GM12878 (cell line): ENCODE measurements around the gene USP2. TPM values are rescaled to one million over a fixed set of nuclear protein-coding genes. Genes with fewer than 3 reads are reported as not detected.

Source experiments
- JUND ChIP-seq: IDR thresholded peaks from 2 replicates; pipeline ENCODE4 v1.6.1; 2012; ENCODE audit warnings: low read depth, mild to moderate bottlenecking, low read length, improper control_type of control experiment, moderate library complexity
- KLF5 ChIP-seq: fragments of 450-650 bp; IDR thresholded peaks from 2 replicates; pipeline ENCODE4 v1.6.1; 2014; ENCODE audit warnings: mild to moderate bottlenecking; ENCODE audit not compliant: partially characterized antibody
- NKRF ChIP-seq: fragments of 450-650 bp; conservative IDR thresholded peaks from 2 replicates; pipeline ENCODE4 v1.6.1; 2017; ENCODE audit warnings: mild to moderate bottlenecking, moderate library complexity
- ZNF687 ChIP-seq: fragments of 450-650 bp; IDR thresholded peaks from 2 replicates; pipeline ENCODE4 v1.6.1; 2017; ENCODE audit warnings: mild to moderate bottlenecking, moderate library complexity
- polyA plus RNA-seq, 11 experiments: library from polyadenylated mRNA; depleted of rRNA in 4 of 11; unstranded in 6 of 11; stranded (reverse) in 5 of 11; fragments of >200 nt; fragmentation: Nextera tagmentation in 4 of 11; fragmentation: Illumina TruSeq in 1 of 11; extraction: Ambion mirVana in 4 of 11; extraction: Trizol in 1 of 11; gene quantifications; 1 replicate in 1 of 11; 2 replicates in 10 of 11; pipeline versions ENCODE4 v1.2.1 to v1.2.3, GENCODE V29; 2011 to 2016; ENCODE audit warnings: inconsistent platforms in 2 of 11, missing spikeins in 2 of 11, low read depth in 1 of 11
- total RNA-seq, 4 experiments: library from RNA; depleted of rRNA in 3 of 4; stranded (reverse); fragments of >200 nt in 3 of 4; fragmentation: Illumina TruSeq in 1 of 4; extraction: Trizol in 1 of 4; gene quantifications; 2 replicates each; pipeline versions ENCODE4 v1.2.1 to v1.2.3, GENCODE V29; 2013 to 2021

USP2 gene
- total and polyA plus RNA-seq, 10 of the 15 experiments (the other 5 are each of a cell fraction or from before 2014, with no cell fraction given) = 0.03 to 0.13 (median 0.06) TPM; not detected in 4

GRCh38 chr11:119338965-119339588 lies 42.4 kb downstream of the USP2 start (continued):
- no peak for TF ChIP-seq NKRF
- no peak for TF ChIP-seq KLF5
- no peak for TF ChIP-seq JUND
- TF ChIP-seq ZNF687 = no peak
